DMS53 treated with DMSO at 0.1 percent for 48 hours (cell line): ENCODE data around the gene PRLHR.
A peak's percentile ranks its signal among the peaks of the same experiment; 100 is the strongest.
"Not testable (repeated sequence)": the region's sequence is repeated elsewhere in the genome, so short reads cannot be mapped to it uniquely, and the experiment has no call there.

Experiments used
- DNase-seq: peaks from one replicate; lab custom pipeline; 2025; ENCODE audit not compliant: unreplicated experiment; lab: John Stamatoyannopoulos, UW

PRLHR gene

DNA sequence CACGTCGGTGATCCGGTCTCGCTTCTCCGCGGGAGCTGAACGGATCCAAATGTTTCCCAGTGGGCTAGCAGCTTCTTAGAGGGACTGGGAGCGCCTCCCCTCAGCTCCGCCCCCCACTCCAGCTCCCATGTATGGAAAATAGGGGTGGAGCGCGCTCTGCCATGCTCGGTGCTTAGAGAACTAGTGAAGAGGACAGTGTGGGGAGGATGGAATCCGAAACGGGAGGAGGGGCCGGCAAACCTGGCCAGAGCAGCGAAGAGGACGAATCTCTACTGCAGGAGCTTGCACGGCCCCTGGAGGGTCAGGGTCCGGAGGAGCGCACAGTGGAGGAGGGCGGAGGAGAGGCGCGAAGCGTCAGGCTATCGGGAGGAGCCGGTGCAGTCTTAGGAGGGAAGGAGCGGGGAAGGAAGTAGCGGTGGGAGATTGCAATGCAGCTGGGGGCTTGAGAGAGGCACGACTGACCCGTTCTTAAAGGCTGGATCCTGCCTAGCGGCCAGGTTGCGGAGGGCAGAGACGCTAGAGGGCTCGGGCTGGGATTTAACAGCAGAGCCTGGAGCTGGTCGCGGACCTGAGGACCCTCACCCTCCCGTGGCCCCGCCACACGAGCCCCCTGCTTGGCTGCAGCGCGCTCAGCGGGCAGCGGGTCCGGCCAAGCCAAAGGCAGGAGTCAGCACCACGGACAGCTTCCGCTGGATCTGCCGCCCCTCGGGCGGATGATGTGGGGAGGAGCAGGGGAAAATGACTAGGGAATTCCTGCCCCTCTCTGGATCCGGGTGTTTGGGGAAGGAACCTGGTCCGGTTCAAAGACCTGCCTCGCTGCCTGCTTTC is at the start of gene PRLHR:
PRLHR (minus strand) TSS at position 51 of the 828 bp plus-strand sequence. CDS start 404 bp downstream, outside the sequence.
- peak; percentile 77 for DNase-seq

DNA sequence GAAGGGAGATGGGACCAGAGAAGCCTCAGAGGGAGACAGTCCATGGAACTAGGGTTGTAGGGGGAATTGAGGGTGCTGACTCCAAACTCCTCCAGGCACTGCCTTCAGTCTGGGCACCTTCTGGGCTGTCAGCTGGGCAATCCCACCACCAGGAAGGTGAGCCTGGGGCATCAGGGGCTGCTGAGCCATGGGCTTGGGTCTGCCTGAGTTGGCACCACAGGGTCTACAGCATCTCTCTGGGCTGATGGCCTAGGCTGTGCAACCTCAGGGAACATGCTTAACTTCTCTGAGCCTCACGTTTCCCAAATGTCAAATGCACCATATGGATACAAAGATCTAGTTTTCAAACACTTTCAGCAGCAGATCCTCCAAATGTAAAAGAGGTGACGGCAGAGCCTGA is 46.8 kb upstream of the PRLHR start:
- DNase-seq, result no peak

DNA sequence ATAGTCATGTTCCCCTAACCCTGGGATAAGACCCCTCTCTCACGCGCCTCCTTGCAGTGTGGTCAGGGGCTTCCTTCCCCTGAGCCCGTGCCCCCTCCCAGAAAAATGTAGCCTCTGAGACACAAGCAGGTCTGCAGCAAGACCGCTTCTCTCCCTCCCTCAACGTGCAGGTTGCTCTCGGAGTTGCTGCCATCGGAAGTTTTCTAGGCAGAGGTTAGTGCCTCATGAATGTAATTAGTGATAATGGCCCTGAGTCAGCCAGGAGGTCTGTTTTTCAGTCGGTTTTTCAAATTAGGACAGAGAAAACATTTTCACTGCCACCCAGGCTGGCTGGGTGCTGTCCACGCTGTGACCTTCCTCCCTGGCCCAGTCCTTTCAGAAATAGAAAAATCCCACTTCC is 43.2 kb upstream of the PRLHR start:
- no peak for DNase-seq

DNA sequence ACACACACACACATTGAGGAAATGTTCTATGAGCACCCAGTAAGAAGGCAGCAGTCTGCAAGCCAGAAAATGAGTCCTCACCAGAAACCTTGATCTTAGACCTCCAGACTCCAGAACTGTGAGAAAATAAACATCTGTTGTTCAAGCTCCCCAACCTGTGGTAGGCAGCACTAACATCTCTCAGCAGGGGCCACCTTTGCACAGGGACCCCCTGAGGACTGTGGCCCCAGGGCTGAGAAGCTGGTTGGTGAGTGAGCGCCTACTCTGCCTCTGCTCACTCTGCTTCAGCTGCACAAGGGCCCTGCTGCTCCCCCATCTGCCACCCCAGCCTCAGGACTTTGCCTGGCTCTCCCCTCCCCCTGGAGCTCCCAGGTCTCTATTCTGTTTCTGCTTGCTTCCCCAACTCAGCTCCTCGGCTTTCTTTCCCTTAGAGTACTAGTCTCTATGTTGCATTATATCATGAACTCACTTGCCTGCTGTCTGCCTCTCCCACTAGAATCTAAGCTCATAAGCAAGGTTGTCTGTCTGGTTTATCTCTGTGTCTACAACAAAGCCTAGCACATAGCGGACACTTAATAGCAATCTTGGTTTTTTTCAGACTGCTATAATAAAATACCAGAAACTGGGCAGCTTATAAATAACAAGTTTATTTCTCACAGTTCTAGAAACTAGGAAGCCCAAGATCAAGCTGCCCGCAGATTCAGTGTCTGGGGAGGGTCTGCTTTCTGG is 40.4 kb upstream of the PRLHR start:
- no peak for DNase-seq

GRCh38 chr10:118633786-118634185 is 38.3 kb upstream of the PRLHR start:
- no peak for DNase-seq

GRCh38 chr10:118629211-118629610 is 33.8 kb upstream of the PRLHR start:
- no peak for DNase-seq

DNA sequence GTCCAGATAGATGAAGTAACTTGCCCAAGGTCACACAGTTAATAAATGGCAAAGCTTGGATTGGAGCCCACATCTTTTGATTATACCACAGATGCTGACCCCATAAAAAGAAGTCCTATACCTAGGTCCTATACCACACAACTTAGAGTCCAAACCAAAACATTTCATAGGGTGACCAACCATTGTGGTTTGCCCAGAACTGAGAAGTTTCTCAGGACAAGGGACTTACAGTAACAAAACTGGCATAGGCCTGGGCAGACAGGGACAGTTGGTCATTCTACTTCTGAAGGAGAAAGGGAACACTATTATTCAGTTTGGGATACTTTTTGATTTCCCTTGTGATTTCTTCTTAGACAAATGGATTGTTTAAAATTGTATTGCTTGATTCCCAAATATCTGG is 32.9 kb upstream of the PRLHR start:
- DNase-seq, result no peak

GRCh38 chr10:118626953-118627352 is 31.5 kb upstream of the PRLHR start:
- no peak for DNase-seq

DNA sequence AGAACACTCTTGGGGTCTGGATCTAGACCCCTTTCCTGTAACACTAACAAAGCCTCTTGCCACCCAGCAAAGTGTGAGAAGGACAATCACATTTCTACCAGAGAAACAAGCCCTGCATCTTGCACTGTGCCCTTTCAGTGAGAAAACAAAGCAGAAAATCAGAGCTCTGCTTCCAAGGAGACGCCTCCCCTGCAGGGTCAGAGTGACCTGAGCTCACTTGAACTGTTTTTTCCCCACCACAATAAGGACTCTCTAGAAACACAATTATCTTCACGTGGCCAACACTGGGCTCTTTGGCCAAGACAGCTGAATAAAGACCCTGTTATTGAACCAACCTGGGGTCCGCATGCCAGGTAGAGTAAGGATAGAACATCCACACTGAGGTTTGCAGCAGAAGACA is 30.1 kb upstream of the PRLHR start:
- DNase-seq, result no peak

- DNase-seq, result no peak
Measured at GRCh38 chr10:118624747-118625146, 29.3 kb upstream of the PRLHR start.

DNA sequence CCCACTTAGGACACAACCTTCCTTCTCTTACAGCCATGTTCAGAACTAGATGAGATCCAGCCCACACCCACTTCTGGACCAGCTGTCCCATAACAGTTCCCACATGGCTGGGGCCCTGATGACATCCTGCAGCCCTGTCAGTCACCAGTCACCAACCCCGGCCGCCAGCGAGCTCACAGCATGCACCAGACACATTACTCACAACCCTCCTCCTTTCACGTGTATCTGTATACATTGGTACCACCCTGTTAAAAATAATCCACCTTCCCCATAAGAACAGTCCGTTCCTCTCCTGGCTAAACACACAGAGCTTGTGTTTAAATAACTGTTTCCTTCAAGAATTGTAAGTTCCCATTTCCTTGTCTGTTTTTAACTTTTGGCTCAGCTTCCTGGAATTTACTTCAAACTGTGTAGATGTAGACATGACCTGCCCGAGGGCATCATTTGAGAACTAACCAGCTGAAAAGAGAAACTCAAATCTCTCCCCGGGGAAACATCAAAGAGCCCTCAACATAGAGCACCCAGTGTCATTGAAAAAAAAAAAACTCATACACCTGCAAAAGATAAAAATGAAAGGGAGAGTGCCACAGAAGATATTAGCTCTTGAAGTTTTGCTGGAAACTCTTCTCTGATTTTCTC is 26.0 kb upstream of the PRLHR start:
- no peak for DNase-seq

DNA sequence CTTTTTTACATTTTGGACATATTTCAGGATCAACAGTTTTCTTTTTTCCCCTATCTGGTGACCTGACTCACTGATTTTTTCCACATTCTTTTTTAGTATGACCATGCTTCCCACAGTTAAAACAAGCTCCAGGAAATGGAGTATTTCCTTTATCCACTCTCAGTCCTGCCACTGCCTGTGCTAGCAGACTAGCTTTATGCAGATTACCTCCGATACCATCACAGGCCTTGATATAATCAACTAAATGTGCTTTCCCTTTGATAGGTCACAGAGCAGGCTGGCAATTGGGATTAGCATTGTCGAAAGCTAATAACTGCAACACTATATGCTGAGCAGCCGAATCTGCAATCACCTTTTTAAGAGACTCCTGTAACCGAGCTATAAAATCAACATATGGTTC is 18.4 kb upstream of the PRLHR start:
- DNase-seq, result not testable (repeated sequence)

DNA sequence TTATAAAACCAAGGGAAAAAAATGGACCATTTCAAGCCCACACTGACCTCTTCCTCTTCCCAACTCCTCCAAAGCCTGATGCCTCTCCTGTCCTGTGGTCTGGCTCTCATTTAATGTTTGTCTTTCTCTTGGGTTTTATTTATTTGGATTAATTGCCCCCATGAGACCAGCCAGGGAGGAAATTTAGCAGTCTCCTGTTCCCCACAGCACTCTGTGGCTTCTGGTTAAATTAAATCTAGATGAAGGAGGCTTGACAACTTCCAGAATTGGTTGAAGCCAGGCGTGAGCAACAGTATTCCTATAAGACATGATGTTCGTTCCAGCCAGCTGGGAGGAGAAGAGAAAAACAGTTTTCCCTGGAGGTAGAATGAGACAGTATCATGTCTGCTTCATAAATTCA is 15.1 kb upstream of the PRLHR start:
- DNase-seq, result no peak

- DNase-seq, result no peak
Measured at GRCh38 chr10:118607768-118608354, 12.4 kb upstream of the PRLHR start.

- no peak for DNase-seq
Measured at GRCh38 chr10:118605694-118606093, 10.2 kb upstream of the PRLHR start.

- peak; percentile 77 for DNase-seq
Measured at GRCh38 chr10:118596426-118597124, 1.1 kb upstream of the PRLHR start.

DNA sequence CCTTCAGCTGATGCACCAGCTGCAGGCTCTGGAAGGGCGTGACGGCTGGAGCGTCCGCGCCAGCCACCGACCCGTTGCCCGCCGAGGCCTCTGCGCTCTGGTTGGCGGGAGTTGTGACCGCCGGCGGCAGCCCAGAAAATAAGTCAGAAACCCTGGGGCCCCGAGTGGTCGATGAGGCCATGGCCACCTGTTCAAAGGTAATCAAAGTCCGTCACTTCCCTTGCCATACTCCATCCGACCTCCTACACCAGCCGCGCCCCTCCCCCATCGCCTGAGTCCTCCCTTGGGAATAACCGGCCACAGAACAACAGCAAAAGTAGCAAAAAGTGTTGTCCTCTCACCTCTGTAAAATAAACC is 406 bp downstream of the PRLHR start:
- DNase-seq, result peak; percentile 50

DNA sequence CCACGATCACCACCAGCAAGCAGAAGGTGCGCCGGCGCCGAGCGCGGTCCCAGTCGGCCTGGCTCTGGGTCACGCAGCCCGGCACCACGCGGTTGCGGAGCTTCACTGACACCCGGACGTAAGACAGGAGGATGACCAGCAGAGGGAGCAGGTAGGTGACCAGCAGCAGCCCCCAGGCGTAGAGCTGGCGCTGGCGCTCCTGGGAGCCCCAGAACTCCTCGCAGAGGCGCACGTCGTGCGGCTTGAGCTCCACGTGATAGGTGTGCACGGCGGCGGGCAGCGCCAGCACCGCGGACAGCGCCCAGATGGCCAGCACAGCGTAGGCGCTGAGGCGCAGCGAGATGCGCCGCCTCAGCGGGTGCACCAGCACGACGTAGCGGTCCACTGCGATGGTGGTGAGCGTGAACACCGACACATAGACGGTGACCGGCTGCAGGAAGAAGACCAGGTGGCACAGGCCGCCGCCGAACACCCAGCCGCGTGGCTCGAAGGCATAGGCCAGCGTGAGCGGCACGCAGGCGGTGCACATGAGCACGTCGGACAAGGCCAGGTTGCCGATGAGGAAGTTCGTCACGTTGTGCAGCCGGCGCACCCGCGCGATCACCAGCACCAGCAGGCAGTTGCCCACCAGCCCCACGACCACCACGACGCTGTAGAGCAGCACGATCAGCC is 920 bp downstream of the PRLHR start:
- peak; percentile 84 for DNase-seq

DNA sequence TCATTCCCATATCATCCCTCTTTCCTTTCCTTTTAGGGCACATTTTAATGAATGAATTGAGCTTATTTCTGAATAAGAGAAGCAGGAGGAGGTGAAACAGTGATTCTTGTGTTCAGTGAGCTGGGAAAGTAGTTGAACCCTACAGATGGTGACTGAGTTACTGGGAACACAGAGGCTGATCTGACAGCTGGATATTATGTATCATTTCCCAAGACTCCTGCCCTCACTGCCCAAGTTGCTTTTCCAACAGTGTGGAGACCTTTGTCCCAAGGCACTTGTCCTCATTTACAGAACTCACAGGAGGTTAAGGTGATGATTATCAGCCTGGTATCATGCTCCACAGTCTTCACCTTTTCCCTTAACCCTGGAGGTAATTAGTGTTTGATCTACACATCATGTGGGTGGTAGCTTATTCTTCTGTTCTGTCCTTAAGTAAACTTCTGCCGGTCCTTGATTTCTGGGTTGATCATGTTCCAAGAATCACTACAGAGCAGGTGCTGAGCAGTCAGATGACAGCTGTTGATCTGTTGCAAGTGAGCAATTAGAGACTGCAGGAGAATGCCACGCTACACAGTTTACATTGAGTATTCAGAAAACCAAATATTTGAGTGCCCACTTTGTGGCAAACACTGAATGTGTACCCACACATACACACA is 2.6 kb downstream of the PRLHR start:
- DNase-seq, result peak; percentile 98

- peak; percentile 85 for DNase-seq
Measured at GRCh38 chr10:118590334-118590733, 5.1 kb downstream of the PRLHR start.
